WI38 (cell line): ENCODE measurements around the gene LMF1.

Experiments used
- H3K4me3 ChIP-seq: 2 replicates; pipeline ENCODE4 v1.5.1; 2011; ENCODE audit warnings: low read depth, mild to moderate bottlenecking, control low read depth, low read length
- TF ChIP-seq, protein P1 (sequence below): IDR thresholded peaks from 2 replicates; pipeline ENCODE4 v1.5.1; 2012; ENCODE audit warnings: low read depth, mild to moderate bottlenecking, control low read depth, low read length

LMF1 gene

GRCh38 chr16:942436-943060, 28.2 kb downstream of the LMF1 start:
- H3K4me3 ChIP-seq: no peak overlapping the region
- TF ChIP-seq, protein P1, sequence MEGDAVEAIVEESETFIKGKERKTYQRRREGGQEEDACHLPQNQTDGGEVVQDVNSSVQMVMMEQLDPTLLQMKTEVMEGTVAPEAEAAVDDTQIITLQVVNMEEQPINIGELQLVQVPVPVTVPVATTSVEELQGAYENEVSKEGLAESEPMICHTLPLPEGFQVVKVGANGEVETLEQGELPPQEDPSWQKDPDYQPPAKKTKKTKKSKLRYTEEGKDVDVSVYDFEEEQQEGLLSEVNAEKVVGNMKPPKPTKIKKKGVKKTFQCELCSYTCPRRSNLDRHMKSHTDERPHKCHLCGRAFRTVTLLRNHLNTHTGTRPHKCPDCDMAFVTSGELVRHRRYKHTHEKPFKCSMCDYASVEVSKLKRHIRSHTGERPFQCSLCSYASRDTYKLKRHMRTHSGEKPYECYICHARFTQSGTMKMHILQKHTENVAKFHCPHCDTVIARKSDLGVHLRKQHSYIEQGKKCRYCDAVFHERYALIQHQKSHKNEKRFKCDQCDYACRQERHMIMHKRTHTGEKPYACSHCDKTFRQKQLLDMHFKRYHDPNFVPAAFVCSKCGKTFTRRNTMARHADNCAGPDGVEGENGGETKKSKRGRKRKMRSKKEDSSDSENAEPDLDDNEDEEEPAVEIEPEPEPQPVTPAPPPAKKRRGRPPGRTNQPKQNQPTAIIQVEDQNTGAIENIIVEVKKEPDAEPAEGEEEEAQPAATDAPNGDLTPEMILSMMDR: no peak

GRCh38 chr16:939941-940340, 30.8 kb downstream of the LMF1 start:
- TF ChIP-seq, protein P1: no peak
- H3K4me3 ChIP-seq: no peak overlapping the region

GRCh38 chr16:939311-939710, 31.5 kb downstream of the LMF1 start:
- H3K4me3 ChIP-seq: no peak overlapping the region
- TF ChIP-seq, protein P1: no peak

DNA sequence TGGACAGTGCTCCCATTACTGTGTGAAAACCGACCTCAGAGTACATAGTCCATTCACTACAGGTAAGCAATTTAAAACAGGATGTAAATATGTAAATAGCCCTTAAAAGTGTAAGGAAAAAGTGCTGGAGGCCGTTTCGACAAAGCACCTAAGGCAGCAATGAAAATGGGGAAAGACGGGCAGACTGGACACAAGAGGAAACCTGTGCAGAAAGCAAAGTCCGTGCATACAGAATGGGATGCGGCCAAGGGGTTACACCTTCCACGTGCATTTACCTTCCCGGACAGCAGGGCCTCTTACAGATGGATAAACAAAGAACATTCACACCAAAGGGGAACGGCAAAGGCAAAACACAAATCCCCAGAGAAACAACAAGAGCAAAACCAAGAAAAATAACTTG, 32.0 kb downstream of the LMF1 start:
- H3K4me3 ChIP-seq: no peak overlapping the region
- TF ChIP-seq, protein P1: no peak

DNA sequence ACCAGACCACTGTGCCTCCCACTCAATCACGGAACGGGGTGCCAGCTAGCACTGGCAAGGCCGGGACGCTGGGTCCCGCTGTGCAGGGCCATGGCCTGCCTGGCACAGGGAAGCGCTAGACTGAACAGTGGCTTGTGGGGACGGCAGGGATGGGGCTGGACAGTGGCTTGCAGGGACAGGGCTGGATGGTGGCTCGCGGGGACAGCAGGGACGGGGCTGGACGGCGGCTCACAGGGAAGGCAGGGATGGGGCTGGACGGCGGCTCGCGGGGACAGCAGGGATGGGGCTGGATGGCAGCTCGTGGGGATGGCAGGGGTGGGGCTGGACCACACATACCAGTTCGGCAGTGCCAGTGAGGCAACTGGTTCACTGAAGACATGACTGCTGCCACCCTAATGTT, 32.6 kb downstream of the LMF1 start:
- H3K4me3 ChIP-seq: no peak overlapping the region
- TF ChIP-seq, protein P1: no peak

- TF ChIP-seq, protein P1: no peak
- no peak overlapping the region for H3K4me3 ChIP-seq
Observed at GRCh38 chr16:937723-938122, 33.1 kb downstream of the LMF1 start.

DNA sequence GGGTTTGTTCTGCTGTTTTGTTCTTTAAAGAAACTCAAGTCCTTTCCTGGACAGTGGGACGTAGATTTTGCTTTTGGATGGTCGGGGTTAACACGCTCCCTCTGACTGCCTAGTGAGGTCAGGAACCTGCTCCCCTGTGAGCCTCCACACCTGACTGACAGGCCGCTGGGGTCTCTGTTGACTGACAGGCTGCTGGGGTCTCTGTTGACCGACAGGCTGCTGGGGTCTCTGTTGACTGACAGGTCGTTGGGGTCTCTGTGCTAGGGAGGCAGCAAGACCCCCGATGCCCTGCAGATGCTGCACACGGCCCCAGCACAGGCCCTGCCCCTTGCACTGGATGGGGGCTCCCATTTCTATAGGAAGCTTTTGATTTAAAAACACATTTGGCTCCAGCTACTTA, 33.5 kb downstream of the LMF1 start:
- no peak overlapping the region for H3K4me3 ChIP-seq
- TF ChIP-seq, protein P1: no peak
